Naive B cell (primary cell): ENCODE measurements around the gene TMEM91. TPM values are rescaled to one million over a fixed set of nuclear protein-coding genes. Genes with fewer than 3 reads are reported as not detected.
"Not testable (repeated sequence)": the region's sequence is repeated elsewhere in the genome, so short reads cannot be mapped to it uniquely, and the experiment has no call there.

ENCODE experiments used
- ATAC-seq, 2 donors: fragments of 150-1000 bp; cut with Tn5 transposase; 2 replicates each; pipeline ENCODE4 v1.10.0; 2021; ENCODE audit warnings: low read depth in 2 of 2, mild to moderate bottlenecking in 2 of 2, moderate library complexity in 2 of 2
- DNase-seq: peaks from one replicate; pipeline ENCODE4 v3.0.0; 2022
- H3K27ac Mint-ChIP-seq, 6 donors: one replicate each; pipeline ENCODE4 v1.8.0; 2020 to 2022; ENCODE audit warnings: mild to moderate bottlenecking in 6 of 6, mixed read lengths in 6 of 6, moderate library complexity in 5 of 6, inconsistent platforms in 2 of 6
- H3K27me3 Mint-ChIP-seq, 3 donors: one replicate each; pipeline ENCODE4 v1.8.0; 2021 to 2022; ENCODE audit warnings: mixed read lengths in 3 of 3, mild to moderate bottlenecking in 1 of 3
- H3K36me3 Mint-ChIP-seq, 2 donors: one replicate each; pipeline ENCODE4 v1.8.0; 2020 to 2022; ENCODE audit warnings: mixed read lengths in 2 of 2, inconsistent platforms in 1 of 2, mild to moderate bottlenecking in 1 of 2
- H3K4me1 Mint-ChIP-seq, 3 donors: one replicate each; pipeline ENCODE4 v1.8.0; 2020 to 2022; ENCODE audit warnings: mixed read lengths in 3 of 3, inconsistent platforms in 1 of 3, mild to moderate bottlenecking in 1 of 3, moderate library complexity in 1 of 3
- H3K4me3 Mint-ChIP-seq, 8 donors: one replicate each; pipeline ENCODE4 v1.8.0; 2020 to 2022; ENCODE audit warnings: mild to moderate bottlenecking in 8 of 8, mixed read lengths in 8 of 8, moderate library complexity in 8 of 8, inconsistent platforms in 2 of 8
- H3K9me3 Mint-ChIP-seq, 7 donors: one replicate each; pipeline ENCODE4 v1.8.0; 2020 to 2022; ENCODE audit warnings: mixed read lengths in 7 of 7, mild to moderate bottlenecking in 5 of 7, inconsistent platforms in 2 of 7, moderate library complexity in 1 of 7
- polyA plus RNA-seq, 6 donors: library from polyadenylated mRNA; unstranded; fragments of 300-500 nt; fragmentation: Illumina TruSeq; gene quantifications; one replicate each; pipeline ENCODE4 v1.2.3, GENCODE V29; 2021; ENCODE audit warnings: low read depth in 6 of 6

The TMEM91 gene
- polyA plus RNA-seq, 6 donors from 2014 or later, result 1.7 to 3.5 (median 2.2) TPM; not detected in 1

DNA sequence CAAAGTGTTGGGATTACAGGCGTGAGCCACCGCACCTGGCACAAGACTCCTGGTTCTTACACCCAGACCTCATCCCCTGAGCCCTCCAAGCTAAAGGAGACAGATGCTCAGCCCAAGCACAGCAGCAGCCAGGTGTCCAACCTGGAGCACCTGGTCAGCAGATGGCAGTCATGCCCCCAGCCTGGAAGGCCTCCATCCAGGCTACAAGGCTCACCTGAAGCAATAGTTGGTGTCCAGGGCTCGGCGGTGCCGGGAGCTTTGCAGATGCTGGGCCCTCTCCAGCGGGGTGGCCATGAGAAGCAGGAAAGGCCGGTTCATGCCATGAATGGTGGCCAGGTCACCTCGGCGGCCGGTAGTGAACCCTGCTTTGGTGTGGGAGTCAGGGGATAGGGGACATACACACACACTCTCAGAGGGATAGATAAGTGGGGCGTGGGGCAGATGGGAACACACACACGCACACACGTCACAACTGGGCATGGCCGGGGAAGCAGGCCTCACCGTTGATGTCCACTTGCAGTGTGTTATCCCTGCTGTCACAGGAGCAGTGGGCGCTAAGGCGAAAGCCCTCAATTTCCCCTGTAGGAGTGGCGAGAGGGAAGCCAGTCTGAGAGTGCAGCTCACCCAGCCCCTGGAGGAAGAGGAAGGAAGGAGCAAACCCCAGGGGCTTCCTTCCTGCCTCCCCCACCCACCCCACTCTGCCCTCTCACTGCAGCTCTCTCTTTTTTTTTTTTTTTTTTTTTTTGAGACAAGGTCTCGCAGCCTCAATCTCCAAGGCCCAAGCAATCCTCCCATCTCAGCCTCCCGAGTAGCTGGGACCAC, 34.5 kb upstream of the TMEM91 start:
- peak overlapping the region in 5 of 6 donors; percentile 66 to 94 (median 77) for H3K27ac Mint-ChIP-seq
- peak overlapping the region; percentile 12 to 83 (median 68) for H3K4me3 Mint-ChIP-seq
- peaks cover 33 to 54% (median 38%) of the 10 kb centered on the region in 3 donors for H3K4me1 Mint-ChIP-seq
- H3K9me3 Mint-ChIP-seq, result no peaks in the 10 kb centered on the region
- DNase-seq (no peak), ATAC-seq (peak; percentile 73 to 81)
- no peaks in the 10 kb centered on the region for H3K27me3 Mint-ChIP-seq
- peaks cover 9 to 21% of the 10 kb centered on the region in 2 donors for H3K36me3 Mint-ChIP-seq

DNA sequence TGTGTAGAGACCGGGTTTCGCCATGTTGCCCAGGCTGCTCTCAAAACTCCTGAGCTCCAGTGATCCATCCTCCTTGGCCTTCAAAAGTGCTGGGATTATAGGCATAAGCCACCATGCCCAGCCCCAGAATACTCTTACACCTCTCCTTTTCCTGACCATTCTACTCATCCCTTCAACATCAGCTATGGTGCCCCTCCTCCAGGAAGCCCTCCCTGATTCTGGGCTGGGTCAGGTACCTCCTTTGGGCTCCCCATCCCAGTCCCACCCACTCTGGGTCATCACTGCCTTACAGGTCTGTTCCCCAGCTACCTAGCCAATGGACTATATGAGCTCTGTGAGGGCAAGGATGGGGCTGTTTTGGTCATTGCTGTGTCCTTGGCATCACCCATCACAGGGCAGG, 32.2 kb upstream of the TMEM91 start:
- ATAC-seq, result no peak
- peak overlapping the region in 4 of 6 donors; percentile 50 to 84 (median 78) for H3K27ac Mint-ChIP-seq

DNA sequence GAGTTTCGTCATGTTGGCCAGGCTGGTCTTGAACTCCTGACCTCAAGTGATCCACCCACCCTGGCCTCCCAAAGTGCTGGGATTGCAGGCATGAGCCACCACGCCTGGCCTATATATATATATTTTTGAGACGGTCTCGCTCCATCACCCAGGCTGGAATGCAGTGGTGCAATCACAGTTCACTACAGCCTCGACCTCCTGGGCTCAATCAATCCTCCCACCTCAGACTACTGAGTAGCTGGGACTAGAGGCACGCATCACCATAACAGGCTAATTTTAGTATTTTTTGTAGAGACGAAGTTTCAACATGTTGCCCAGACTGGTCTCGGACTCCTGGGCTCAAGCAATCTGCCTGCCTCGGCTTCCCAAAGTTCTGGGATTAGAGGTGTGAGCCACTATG, 29.4 kb upstream of the TMEM91 start:
- not testable (repeated sequence) for H3K9me3 Mint-ChIP-seq, H3K27me3 Mint-ChIP-seq, DNase-seq, ATAC-seq
- peak overlapping the region in 1 of 8 donors; percentile 47 for H3K4me3 Mint-ChIP-seq
- peaks cover 50 to 64% (median 56%) of the 10 kb centered on the region in 3 donors for H3K4me1 Mint-ChIP-seq
- H3K27ac Mint-ChIP-seq, result peak overlapping the region in 1 of 6 donors; percentile 32
- peaks cover 4 to 27% of the 10 kb centered on the region in 2 donors for H3K36me3 Mint-ChIP-seq

More for the DNA sequence above, 32.2 kb upstream of the TMEM91 start:
- Mint-ChIP-seq H3K36me3 (peaks cover 9 to 27% of the 10 kb centered on the region in 2 donors), H3K4me3 (peak overlapping the region in 1 of 8 donors; percentile 29), H3K4me1 (peaks cover 38 to 58% (median 42%) of the 10 kb centered on the region in 3 donors), H3K9me3 (no peaks in the 10 kb centered on the region), H3K27me3 (no peaks in the 10 kb centered on the region)
- no peak for DNase-seq

DNA sequence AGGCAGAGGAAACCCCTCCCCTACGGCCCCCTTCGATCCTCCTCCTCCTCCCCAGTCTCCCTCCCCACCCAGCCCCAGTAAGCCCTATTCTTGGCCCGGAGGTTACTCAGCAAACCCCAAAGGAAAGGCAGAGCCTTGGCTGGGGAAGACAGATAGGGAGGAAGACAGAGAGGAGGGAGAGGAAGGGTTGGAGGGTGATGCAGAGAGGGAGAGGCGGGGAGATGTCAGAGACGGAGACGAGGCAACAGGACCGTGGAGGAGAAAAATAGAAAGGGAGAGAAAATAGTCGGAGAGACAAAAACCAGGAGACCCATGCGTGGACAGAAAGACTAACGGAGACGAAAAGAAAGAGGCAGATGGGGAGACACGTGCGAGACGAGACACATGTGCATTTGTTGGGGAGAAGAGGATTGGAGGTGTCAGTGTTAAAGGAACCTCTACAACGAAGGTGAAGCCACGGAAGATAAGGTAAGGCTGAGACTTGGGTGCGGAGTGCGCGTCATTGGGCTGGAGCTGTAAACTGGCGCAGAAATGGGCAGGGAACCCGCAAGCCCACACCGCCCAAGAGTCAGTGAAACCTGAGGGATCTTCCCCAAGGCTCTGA, 25.5 kb upstream of the TMEM91 start:
- Mint-ChIP-seq H3K4me3 (peak overlapping the region; percentile 92 to 100 (median 98)), H3K27ac (peak overlapping the region; percentile 94 to 99 (median 99)), H3K27me3 (no peaks in the 10 kb centered on the region), H3K9me3 (peaks cover 0 to 3% (median 0%) of the 10 kb centered on the region in 7 donors), H3K36me3 (peaks cover 4 to 14% of the 10 kb centered on the region in 2 donors), H3K4me1 (peaks cover 42 to 56% (median 53%) of the 10 kb centered on the region in 3 donors)
- DNase-seq (no peak), ATAC-seq (no peak)

DNA sequence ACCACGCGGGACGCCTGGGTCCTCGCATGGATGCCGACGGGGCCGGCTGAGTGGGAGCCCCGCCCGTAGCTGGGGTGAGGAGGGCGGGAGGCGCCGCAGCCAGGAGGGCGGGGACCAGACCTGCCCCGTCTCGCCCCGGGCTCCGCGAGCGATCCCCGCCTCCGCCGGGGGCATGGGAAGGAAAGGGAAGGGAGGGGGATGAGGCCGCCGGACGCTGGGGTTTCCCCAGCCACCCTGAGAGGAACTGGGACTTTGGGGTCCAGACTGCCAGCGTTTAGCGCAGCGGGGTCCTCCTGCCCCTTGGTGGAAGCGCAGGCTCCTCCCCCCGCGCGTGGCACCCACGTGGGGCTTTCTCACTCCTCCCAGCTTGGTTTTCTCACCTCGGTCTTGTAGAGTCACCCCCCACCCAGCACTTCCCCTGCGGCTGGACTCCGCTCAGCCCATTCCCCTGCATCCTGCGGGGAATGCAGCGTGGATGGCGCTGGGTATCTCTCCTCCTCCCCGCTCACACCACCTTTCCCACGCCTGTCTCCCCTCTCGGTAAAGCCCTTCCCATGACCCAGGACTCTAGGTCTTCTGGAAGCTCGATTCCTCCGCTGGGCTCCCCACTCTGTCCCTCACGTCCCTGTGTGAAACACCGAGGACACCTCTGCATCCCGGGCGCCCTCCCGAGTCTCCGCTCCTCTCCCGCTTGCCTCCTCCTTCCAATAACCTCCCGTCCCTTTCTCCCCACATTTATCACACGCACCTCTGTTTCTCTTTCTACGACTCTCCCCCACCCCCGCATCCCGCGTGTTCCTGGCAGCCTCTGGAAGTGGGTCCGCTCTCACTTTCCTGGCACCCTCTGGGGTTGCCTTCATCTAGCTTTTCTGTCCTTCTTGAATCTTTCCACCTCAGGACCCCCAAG, 24.7 kb upstream of the TMEM91 start:
- peak; percentile 60 to 62 for ATAC-seq
- H3K36me3 Mint-ChIP-seq, result peaks cover 4 to 14% of the 10 kb centered on the region in 2 donors
- H3K4me3 Mint-ChIP-seq, result peak overlapping the region; percentile 92 to 100 (median 98)
- peak overlapping the region; percentile 94 to 99 (median 99) for H3K27ac Mint-ChIP-seq
- H3K9me3 Mint-ChIP-seq, result peaks cover 0 to 3% (median 0%) of the 10 kb centered on the region in 7 donors
- DNase-seq, result peak; percentile 91
- H3K4me1 Mint-ChIP-seq, result peaks cover 41 to 57% (median 55%) of the 10 kb centered on the region in 3 donors
- no peaks in the 10 kb centered on the region for H3K27me3 Mint-ChIP-seq

DNA sequence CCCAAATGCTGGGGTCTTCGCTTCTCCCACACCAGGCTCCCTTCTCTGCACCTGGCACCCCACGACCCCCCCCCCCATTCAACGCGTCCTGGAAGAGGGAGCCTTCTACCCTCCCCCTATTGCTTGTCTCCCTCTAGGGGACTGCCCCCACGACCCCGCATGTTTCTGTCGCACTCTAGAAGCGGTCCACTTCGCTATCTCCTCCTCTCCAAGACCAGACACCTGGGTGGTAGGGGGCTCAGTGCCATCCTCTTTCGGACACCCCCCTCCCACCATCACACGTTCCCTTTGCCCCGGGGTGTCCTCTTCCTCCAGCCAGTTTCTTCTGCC, 24.1 kb upstream of the TMEM91 start:
- peak overlapping the region; percentile 94 to 99 (median 98) for H3K27ac Mint-ChIP-seq

DNA sequence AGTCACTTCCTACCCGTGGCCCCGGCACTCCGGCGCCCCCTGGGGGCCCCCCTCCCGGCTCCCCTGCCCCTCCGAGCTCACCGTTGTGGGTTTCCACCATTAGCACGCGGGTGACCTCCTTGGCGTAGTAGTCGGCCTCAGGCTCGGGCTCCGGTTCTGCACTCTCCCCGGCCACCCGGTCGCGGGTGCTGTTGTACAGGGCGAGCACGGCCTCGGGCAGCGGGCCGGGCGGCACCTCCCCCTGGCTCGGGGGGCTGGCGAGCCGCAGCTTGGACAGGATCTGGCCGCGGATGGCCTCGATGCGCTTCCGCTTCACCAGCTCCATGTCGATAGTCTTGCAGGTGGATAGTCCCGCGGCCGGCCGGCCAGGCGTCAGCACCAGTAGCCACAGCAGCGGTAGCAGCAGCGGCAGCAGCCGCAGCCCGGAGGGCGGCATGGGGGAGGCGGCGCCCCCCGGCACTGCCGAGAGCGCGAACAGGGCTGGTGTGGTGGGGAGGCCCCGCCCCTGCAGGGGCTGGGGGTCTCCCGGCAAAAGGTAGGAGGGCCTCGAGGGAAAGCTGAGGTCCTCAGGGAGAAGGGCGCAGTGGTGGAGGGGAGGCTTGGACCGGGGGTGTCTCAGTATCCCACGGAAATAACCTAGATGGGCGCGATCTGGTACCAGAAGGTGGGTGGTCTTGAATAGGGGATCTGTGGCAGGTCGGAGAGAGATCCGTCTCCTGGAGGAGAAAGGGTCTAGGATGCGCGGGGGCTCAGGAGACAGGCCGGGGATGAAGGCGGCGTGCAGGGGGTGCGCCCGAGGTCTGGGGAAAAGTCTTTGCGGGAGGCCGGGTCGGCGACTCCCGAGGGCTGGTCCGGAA, 23.5 kb upstream of the TMEM91 start:
- peak; percentile 87 for DNase-seq
- peak; percentile 30 to 31 for ATAC-seq
- peaks cover 4 to 14% of the 10 kb centered on the region in 2 donors for H3K36me3 Mint-ChIP-seq
- peaks cover 49 to 65% (median 63%) of the 10 kb centered on the region in 3 donors for H3K4me1 Mint-ChIP-seq
- no peaks in the 10 kb centered on the region for H3K27me3 Mint-ChIP-seq
- H3K27ac Mint-ChIP-seq, result peak overlapping the region; percentile 97 to 99 (median 99)
- H3K9me3 Mint-ChIP-seq, result peaks cover 0 to 3% (median 0%) of the 10 kb centered on the region in 7 donors
- peak overlapping the region; percentile 92 to 100 (median 98) for H3K4me3 Mint-ChIP-seq

More for the DNA sequence above, 24.1 kb upstream of the TMEM91 start:
- ATAC-seq (no peak), DNase-seq (no peak)
- H3K9me3 Mint-ChIP-seq, result peaks cover 0 to 3% (median 0%) of the 10 kb centered on the region in 7 donors
- no peaks in the 10 kb centered on the region for H3K27me3 Mint-ChIP-seq
- peak overlapping the region; percentile 92 to 100 (median 98) for H3K4me3 Mint-ChIP-seq
- H3K36me3 Mint-ChIP-seq, result peaks cover 4 to 14% of the 10 kb centered on the region in 2 donors
- H3K4me1 Mint-ChIP-seq, result peaks cover 47 to 64% (median 61%) of the 10 kb centered on the region in 3 donors

DNA sequence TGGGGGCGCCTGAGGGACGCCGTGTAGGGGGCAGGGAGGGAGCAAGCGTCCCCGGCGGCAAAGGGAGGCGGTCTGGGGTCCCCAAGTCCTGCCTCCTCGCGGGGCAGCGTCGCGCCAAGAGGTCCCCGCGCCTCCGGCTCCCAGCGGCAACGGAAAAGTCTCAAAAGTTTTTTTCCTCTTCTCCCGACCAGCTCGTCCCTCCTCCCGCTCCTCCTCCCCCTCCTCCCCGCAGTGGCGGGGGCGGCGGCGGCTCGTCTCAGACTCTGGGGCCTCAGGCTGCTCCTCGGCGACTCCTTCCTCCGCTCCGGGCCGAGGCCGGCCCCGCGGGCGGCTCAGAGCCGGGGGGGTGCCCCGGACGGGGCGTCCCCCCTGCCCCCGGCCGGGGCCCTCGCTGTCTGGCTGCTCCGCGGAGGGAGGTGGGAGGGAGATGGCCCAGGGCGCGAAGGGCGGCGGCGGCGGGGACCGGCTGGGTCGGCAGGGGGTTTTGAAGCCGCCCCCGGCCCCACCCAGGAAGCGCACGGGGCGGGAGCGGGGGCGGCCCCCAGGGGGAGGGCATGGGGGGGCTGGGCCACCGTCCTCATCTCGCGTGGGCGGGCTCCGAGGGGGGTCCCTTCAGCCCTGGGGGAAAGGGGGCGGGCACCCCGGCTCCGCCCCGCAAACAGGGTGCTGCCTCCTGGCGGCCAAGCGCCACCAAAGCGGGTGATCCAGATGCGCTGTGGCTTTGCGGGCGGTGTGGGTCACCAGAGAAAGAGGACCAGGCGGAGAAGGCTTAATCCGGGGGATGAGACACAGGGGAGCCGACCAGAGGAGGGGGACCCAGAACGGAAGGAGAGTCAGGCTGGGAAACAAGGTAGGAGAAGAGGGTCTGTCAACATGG, 22.6 kb upstream of the TMEM91 start, which contains the start of gene TGFB1:
Gene TGFB1, minus strand, starts transcription at position 457 of the 877 bp plus-strand sequence. CDS start 878 bp downstream, outside the sequence.
- Mint-ChIP-seq H3K36me3 (peaks cover 0 to 5% of the 10 kb centered on the region in 2 donors), H3K27me3 (no peaks in the 10 kb centered on the region), H3K4me3 (peak within 1 kb of the TSS; percentile 92 to 100 (median 98)), H3K9me3 (peaks cover 0 to 3% (median 0%) of the 10 kb centered on the region in 7 donors), H3K27ac (peak within 1 kb of the TSS; percentile 94 to 99 (median 98)), H3K4me1 (peaks cover 45 to 63% (median 58%) of the 10 kb centered on the region in 3 donors)
- ATAC-seq, result peak; percentile 56 to 64
- DNase-seq, result peak; percentile 95

DNA sequence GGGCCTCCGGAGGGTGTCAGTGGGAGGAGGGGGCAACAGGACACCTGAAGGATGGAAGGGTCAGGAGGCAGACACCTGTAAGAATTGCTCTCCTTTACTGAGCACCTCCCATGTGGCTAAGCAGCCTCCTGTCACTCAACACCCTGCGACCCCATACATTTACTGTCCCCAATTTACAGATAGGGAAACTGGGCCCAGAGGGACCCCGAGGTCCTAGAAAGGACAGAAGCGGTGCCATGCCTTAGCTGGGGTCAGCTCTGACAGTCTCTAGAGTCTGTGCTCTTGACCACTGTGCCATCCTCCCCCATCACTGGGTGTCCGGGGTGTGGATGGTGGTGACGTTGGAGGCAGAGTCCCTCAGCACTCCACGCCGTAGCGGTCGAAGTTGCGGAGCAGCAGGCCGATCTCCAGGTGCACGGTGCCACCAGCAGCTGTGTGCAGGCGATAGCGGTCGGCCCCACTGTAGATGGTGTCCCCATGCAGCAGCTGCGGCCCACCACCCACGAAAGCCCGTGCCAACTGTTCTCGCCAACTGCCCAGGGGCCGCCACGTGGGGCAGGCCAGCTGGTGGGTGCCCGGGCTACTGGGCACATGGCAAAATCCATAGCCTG, 21.9 kb upstream of the TMEM91 start:
- ATAC-seq, result no peak
- Mint-ChIP-seq H3K4me1 (peaks cover 38 to 55% (median 50%) of the 10 kb centered on the region in 3 donors), H3K36me3 (no peaks in the 10 kb centered on the region), H3K4me3 (peak overlapping the region in 7 of 8 donors; percentile 73 to 100 (median 83)), H3K27me3 (no peaks in the 10 kb centered on the region), H3K27ac (peak overlapping the region; percentile 13 to 97 (median 94)), H3K9me3 (peaks cover 0 to 3% (median 0%) of the 10 kb centered on the region in 7 donors)
- DNase-seq, result no peak

DNA sequence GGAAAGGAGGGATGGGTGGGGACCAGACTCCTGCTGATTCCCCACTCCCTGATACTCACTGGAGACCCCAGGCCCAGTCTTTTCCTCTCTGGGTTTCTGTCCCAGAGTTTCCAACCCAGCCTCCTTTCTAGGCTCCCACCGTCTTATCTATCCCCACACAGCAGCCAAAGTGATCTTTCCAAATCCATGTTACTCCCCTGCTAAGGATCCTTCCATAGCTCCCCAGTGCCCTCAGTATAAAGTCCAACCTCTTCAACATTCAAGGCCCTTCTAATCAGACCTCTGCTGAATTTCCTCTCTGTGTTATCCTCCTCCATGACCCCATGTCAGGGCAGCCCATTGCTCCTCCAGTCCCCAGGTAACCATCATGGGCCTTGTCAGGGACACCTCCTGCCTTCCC, 21.3 kb upstream of the TMEM91 start:
- H3K4me3 Mint-ChIP-seq, result peak overlapping the region in 7 of 8 donors; percentile 17 to 100 (median 67)
- H3K9me3 Mint-ChIP-seq, result peaks cover 0 to 3% (median 0%) of the 10 kb centered on the region in 7 donors
- H3K27ac Mint-ChIP-seq, result peak overlapping the region in 5 of 6 donors; percentile 62 to 97 (median 78)
- no peaks in the 10 kb centered on the region for H3K27me3 Mint-ChIP-seq
- H3K36me3 Mint-ChIP-seq, result no peaks in the 10 kb centered on the region
- peaks cover 32 to 53% (median 49%) of the 10 kb centered on the region in 3 donors for H3K4me1 Mint-ChIP-seq
- DNase-seq (no peak), ATAC-seq (no peak)

DNA sequence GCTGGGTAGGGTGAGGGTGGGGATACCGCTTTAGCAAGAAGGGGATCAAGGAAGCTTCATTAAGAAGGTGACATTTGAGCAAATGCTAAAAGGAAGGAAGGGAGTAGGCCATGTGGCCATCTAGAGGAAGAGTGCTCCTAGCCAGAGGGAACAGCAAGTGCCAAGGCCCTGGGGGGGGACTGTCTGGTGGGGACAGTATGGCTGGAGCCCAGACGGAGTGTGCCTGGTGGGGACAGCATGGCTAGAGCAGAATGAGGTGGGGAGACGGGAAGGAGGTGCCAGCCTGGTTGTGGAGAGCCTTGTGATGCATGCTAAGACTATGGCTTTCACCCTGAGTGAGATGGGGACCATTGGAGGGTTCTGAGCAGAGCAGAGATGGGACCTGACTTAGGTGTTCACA, 20.5 kb upstream of the TMEM91 start:
- peaks cover 0 to 2% (median 0%) of the 10 kb centered on the region in 7 donors for H3K9me3 Mint-ChIP-seq
- H3K27ac Mint-ChIP-seq, result peak overlapping the region in 3 of 6 donors; percentile 22 to 97 (median 82)
- H3K4me3 Mint-ChIP-seq, result peak overlapping the region in 3 of 8 donors; percentile 17 to 100 (median 47)

More for the DNA sequence above, 20.5 kb upstream of the TMEM91 start:
- ATAC-seq (no peak), DNase-seq (no peak)
- H3K27me3 Mint-ChIP-seq, result no peaks in the 10 kb centered on the region
- peaks cover 26 to 48% (median 46%) of the 10 kb centered on the region in 3 donors for H3K4me1 Mint-ChIP-seq
- no peaks in the 10 kb centered on the region for H3K36me3 Mint-ChIP-seq
